Gastroesophageal sphincter (tissue), 3 donors: Measurements from ENCODE around the gene PRELID1.

Experiments used
- CTCF ChIP-seq, 4 experiments: fragments of 200-600 bp in 2 of 4; fragments of 450-650 bp in 2 of 4; sonication (generic) in 1 of 4; IDR thresholded peaks; one replicate each; pipeline ENCODE4 v1.5.1; 2017 to 2019; ENCODE audit warnings: antibody characterized with exemption in 4 of 4, mild to moderate bottlenecking in 2 of 4, moderate library complexity in 2 of 4
- EP300 ChIP-seq: sonication (generic); formaldehyde crosslinking; IDR thresholded peaks from one replicate; pipeline ENCODE4 v1.6.1; 2017; ENCODE audit warnings: antibody characterized with exemption, mild to moderate bottlenecking
- POLR2A ChIP-seq, 2 donors: fragments of 450-650 bp; IDR thresholded peaks; one replicate each; pipeline ENCODE4 v1.6.1; 2017; ENCODE audit warnings: antibody characterized with exemption in 2 of 2, mild to moderate bottlenecking in 2 of 2, moderate library complexity in 1 of 2

- TF ChIP-seq CTCF (IDR thresholded peaks at IDR 0.05) (no peak), POLR2A (IDR thresholded peaks at IDR 0.05) (no peak), EP300 (no peak)
Measured at GRCh38 chr5:177314376-177315342, 11.1 kb downstream of the PRELID1 start.
